Endothelial cell of umbilical vein (primary cell): ENCODE data around the gene STARD3NL.

ENCODE experiments used
- CTCF ChIP-seq, 2 donors: IDR thresholded peaks; 1 replicate in 1 of 2; 2 replicates in 1 of 2; pipeline ENCODE4 v1.5.1; 2011; ENCODE audit warnings: low read length in 2 of 2, mild to moderate bottlenecking in 2 of 2, moderate library complexity in 2 of 2, control low read depth in 1 of 2, inconsistent platforms in 1 of 2, low read depth in 1 of 2; ENCODE audit not compliant: insufficient read depth in 1 of 2; ENCODE audit errors: extremely low read depth in 1 of 2
- EZH2 ChIP-seq: IDR thresholded peaks from 2 replicates; pipeline ENCODE4 v1.6.1; 2012; ENCODE audit warnings: borderline replicate concordance, low read depth, mild to moderate bottlenecking, moderate library complexity, low read length, inconsistent platforms; ENCODE audit not compliant: severe bottlenecking
- GATA2 ChIP-seq: IDR thresholded peaks from 2 replicates; pipeline ENCODE4 v1.7.0; 2011; ENCODE audit warnings: low read depth, mild to moderate bottlenecking, moderate library complexity, mixed read lengths, low read length; ENCODE audit not compliant: insufficient read length, insufficient read depth
- JUN ChIP-seq: IDR thresholded peaks from 2 replicates; pipeline ENCODE4 v1.6.1; 2011; ENCODE audit warnings: borderline replicate concordance, low read depth; ENCODE audit not compliant: insufficient read length, insufficient read depth
- MAX ChIP-seq: IDR thresholded peaks from 2 replicates; pipeline ENCODE4 v1.6.1; 2011; ENCODE audit not compliant: insufficient read depth, insufficient read length
- MYC ChIP-seq: IDR thresholded peaks from one replicate; pipeline ENCODE4 v1.6.1; 2011; ENCODE audit warnings: mild to moderate bottlenecking, low read depth, low read length
- POLR2A ChIP-seq: IDR thresholded peaks from 2 replicates; pipeline ENCODE4 v1.6.1; 2012; ENCODE audit warnings: low read depth, mild to moderate bottlenecking, control low read depth, low read length
- POLR2AphosphoS5 ChIP-seq: IDR thresholded peaks from 2 replicates; pipeline ENCODE4 v1.6.1; 2012; ENCODE audit warnings: low read depth, mild to moderate bottlenecking, control low read depth, low read length, moderate library complexity; ENCODE audit not compliant: insufficient read depth

- TF ChIP-seq CTCF (IDR thresholded peaks at IDR 0.05; ENCODE audit: extremely low read depth in 1 of 2, insufficient read depth in 1 of 2, low read depth in 1 of 2, low read length in 2 of 2): no peak
- TF ChIP-seq POLR2A: no peak
- TF ChIP-seq POLR2AphosphoS5: no peak
- TF ChIP-seq EZH2: no peak
- no peak for TF ChIP-seq MYC
- TF ChIP-seq JUN: no peak
- no peak for TF ChIP-seq MAX
- no peak for TF ChIP-seq GATA2
Measured at GRCh38 chr7:38198366-38198765, 20.3 kb downstream of the STARD3NL start.
